ENCODE results near the gene NUP210L. TPM values are rescaled to one million over a fixed set of nuclear protein-coding genes. Genes with fewer than 3 reads are reported as not detected.

NUP210L gene
- total and polyA plus RNA-seq, 2 of the 13 experiments (the other 11 are each of a cell fraction or from before 2014, with no cell fraction given), result not detected

DNA sequence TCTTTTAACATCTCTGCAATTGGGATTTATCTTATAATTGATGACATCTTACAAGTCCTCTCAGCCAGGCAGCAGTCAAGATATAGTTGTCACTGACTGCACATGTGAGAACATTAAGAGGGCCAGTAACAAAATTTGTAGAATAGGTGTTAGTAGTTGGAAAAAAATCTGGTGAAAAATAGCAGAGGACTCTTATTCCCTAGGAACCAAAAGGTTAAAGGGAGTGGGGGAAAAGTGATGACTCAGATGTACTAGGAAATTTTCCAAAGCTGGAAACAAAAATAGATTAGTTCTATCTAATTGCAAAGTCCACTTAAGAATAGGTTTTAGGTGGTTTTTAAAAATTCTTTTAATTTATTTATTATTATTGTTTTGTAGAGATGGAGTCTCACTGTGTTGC lies 3.6 kb downstream of the NUP210L start:
- Histone ChIP-seq H3K9me3 (ENCODE audit: low read length) (no peaks in the 10 kb centered on the region), H2AFZ (ENCODE audit: low read length) (no peak overlapping the region), H3K9ac (ENCODE audit: insufficient read depth, low read depth, low read length) (no peak overlapping the region), H3K27me3 (ENCODE audit: control insufficient read depth in 1 of 2, insufficient read depth in 2 of 2, low read length in 2 of 2) (no peaks in the 10 kb centered on the region), H3K4me1 (ENCODE audit: insufficient read depth, low read length) (no peaks in the 10 kb centered on the region), H3K27ac (ENCODE audit: extremely low read length, insufficient read depth, low read length) (no peak overlapping the region), H4K20me1 (ENCODE audit: insufficient read depth, low read length) (no peaks in the 10 kb centered on the region), H3K79me2 (ENCODE audit: insufficient read depth, low read length) (no peaks in the 10 kb centered on the region), H3K4me3 (replicated peaks in 1 of 3; ENCODE audit: insufficient read depth in 1 of 3, low read depth in 2 of 3, low read length in 3 of 3) (no peak overlapping the region), H3K4me2 (ENCODE audit: low read depth, low read length) (no peak overlapping the region), H3K36me3 (replicated peaks in 1 of 2; ENCODE audit: control insufficient read depth in 1 of 2, insufficient read depth in 2 of 2, low read length in 2 of 2) (no peaks in the 10 kb centered on the region; a peak in 1 of 5 replicates)
- POLR2A ChIA-PET, result no interaction called here
- CTCF ChIA-PET (ENCODE audit: low intra/inter-chr PET ratio, low total read pairs), result no interaction called here
- FAIRE-seq (no peak), ATAC-seq (no peak), DNase-seq (ENCODE audit: low spot score) (no peak)
- TF ChIP-seq FOSL1 (CRISPR knock-in tag; IDR thresholded peaks at IDR 0.05; ENCODE audit: borderline replicate concordance) (no peak), MAFK (conservative IDR thresholded peaks at IDR 0.05 in 1 of 2, IDR thresholded peaks at IDR 0.05 in 1 of 2; ENCODE audit: low read length in 2 of 2) (peak; percentile 71 to 82), MAFF (IDR thresholded peaks at IDR 0.05; ENCODE audit: low read depth, low read length) (peak; percentile 61; the same call in 1 of the 2 replicates)
- no TSS peak for BruUV-seq (replicated peaks)
- intact Hi-C loops (cut with micrococcal nuclease; ENCODE audit: unreplicated experiment) (no loop called here), in situ Hi-C loops (cut with HindIII; ENCODE audit: extremely low pct_ligation_motif_present, low pct_unique_long_range_greater_than_20kb) (no loop called here)

DNA sequence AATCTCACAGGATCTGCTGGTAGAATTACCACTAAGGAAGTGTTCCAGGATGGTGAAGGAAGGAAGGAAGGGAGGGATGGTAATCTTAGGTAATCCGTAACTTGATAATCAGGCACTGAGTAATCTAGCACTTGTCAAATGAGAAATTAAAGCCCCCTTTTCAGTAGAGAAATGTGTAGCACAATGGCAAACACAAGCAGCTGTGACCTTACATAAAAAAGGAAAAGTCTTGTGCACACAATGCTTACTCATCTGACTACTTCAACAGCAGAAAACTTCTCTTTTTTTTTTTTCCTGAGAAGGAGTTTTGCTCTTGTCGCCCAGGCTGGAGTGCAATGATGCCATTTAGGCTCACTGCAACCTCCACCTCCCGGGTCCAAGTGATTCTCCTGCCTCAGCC lies 6.1 kb downstream of the NUP210L start:
- WGBS (ENCODE audit: low lambda C conversion rate), result 30% methylated on average over 3 of the region's 3 CpGs
- H3K27ac ChIP-seq (ENCODE audit: extremely low read length, insufficient read depth, low read length), result no peak overlapping the region
- ChIA-PET CTCF (ENCODE audit: low intra/inter-chr PET ratio, low total read pairs) (no interaction called here), POLR2A (no interaction called here)
- no peaks in the 10 kb centered on the region for H3K79me2 ChIP-seq (ENCODE audit: insufficient read depth, low read length)
- no peak overlapping the region for H2AFZ ChIP-seq (ENCODE audit: low read length)
- H3K4me3 ChIP-seq (replicated peaks in 1 of 3; ENCODE audit: insufficient read depth in 1 of 3, low read depth in 2 of 3, low read length in 3 of 3), result no peak overlapping the region
- FAIRE-seq, result no peak
- DNase-seq (ENCODE audit: low spot score), result no peak
- H3K36me3 ChIP-seq (replicated peaks in 1 of 2; ENCODE audit: control insufficient read depth in 1 of 2, insufficient read depth in 2 of 2, low read length in 2 of 2), result no peaks in the 10 kb centered on the region
- no peak overlapping the region for H3K9ac ChIP-seq (ENCODE audit: insufficient read depth, low read depth, low read length)
- no peak; the same call in 2 of the 3 replicates for ATAC-seq
- H3K4me1 ChIP-seq (ENCODE audit: insufficient read depth, low read length), result no peaks in the 10 kb centered on the region
- H3K27me3 ChIP-seq (ENCODE audit: control insufficient read depth in 1 of 2, insufficient read depth in 2 of 2, low read length in 2 of 2), result no peaks in the 10 kb centered on the region
- H3K4me2 ChIP-seq (ENCODE audit: low read depth, low read length), result no peak overlapping the region
- H4K20me1 ChIP-seq (ENCODE audit: insufficient read depth, low read length), result no peaks in the 10 kb centered on the region
- intact Hi-C loops (cut with micrococcal nuclease; ENCODE audit: unreplicated experiment), result no loop called here
- no TSS peak for BruUV-seq (replicated peaks)
- H3K9me3 ChIP-seq (ENCODE audit: low read length), result no peaks in the 10 kb centered on the region
- in situ Hi-C loops (cut with HindIII; ENCODE audit: extremely low pct_ligation_motif_present, low pct_unique_long_range_greater_than_20kb), result no loop called here
- TF ChIP-seq SP2 (CRISPR knock-in tag; IDR thresholded peaks at IDR 0.05) (no peak), NCOA5 (CRISPR knock-in tag; IDR thresholded peaks at IDR 0.05) (no peak), ZNF749 (CRISPR knock-in tag; IDR thresholded peaks at IDR 0.05; ENCODE audit: borderline replicate concordance) (no peak), MLX (CRISPR knock-in tag; IDR thresholded peaks at IDR 0.05) (no peak), ZMAT3 (CRISPR knock-in tag; conservative IDR thresholded peaks at IDR 0.05) (no peak), SPEN (CRISPR knock-in tag; IDR thresholded peaks at IDR 0.05; ENCODE audit: low read depth) (no peak), AHDC1 (CRISPR knock-in tag; IDR thresholded peaks at IDR 0.05; ENCODE audit: borderline replicate concordance) (no peak), BRD4 (CRISPR knock-in tag; IDR thresholded peaks at IDR 0.05) (no peak)
- TF ChIP-seq, protein P1, sequence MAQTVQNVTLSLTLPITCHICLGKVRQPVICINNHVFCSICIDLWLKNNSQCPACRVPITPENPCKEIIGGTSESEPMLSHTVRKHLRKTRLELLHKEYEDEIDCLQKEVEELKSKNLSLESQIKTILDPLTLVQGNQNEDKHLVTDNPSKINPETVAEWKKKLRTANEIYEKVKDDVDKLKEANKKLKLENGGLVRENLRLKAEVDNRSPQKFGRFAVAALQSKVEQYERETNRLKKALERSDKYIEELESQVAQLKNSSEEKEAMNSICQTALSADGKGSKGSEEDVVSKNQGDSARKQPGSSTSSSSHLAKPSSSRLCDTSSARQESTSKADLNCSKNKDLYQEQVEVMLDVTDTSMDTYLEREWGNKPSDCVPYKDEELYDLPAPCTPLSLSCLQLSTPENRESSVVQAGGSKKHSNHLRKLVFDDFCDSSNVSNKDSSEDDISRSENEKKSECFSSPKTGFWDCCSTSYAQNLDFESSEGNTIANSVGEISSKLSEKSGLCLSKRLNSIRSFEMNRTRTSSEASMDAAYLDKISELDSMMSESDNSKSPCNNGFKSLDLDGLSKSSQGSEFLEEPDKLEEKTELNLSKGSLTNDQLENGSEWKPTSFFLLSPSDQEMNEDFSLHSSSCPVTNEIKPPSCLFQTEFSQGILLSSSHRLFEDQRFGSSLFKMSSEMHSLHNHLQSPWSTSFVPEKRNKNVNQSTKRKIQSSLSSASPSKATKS (CRISPR knock-in tag; IDR thresholded peaks at IDR 0.05), result no peak

Data from HepG2 (cell line).